Activated CD4-positive, alpha-beta T cell treated with anti-CD3 and anti-CD28 coated beads, Interleukin-2, amount 10 ng/mL, durations not matched to agents 7 days and 5 days (primary cell): Measurements from ENCODE around the gene LAMA3. TPM values are rescaled to one million over a fixed set of nuclear protein-coding genes. Genes with fewer than 3 reads are reported as not detected.
"Not testable (repeated sequence)": the region's sequence is repeated elsewhere in the genome, so short reads cannot be mapped to it uniquely, and the experiment has no call there.

ENCODE experiments used
- CTCF ChIA-PET: fragments of 350-600 bp; sonication (Branson Sonifier 250); formaldehyde crosslinking; loops from one replicate; lab custom pipeline; 2021; ENCODE audit warnings: antibody characterized with exemption; lab: Charles Lee
- POLR2A ChIA-PET: fragments of 350-600 bp; sonication (Branson Sonifier 250); formaldehyde crosslinking; loops from one replicate; lab custom pipeline; 2021; ENCODE audit warnings: antibody characterized with exemption; lab: Charles Lee
- DNase-seq: peaks from one replicate; pipeline ENCODE4 v3.0.0-alpha.2; 2020
- H3K27ac Mint-ChIP-seq: one replicate; pipeline ENCODE4 v1.8.0; 2021; ENCODE audit warnings: mild to moderate bottlenecking, moderate library complexity, mixed read lengths
- H3K27me3 Mint-ChIP-seq: one replicate; pipeline ENCODE4 v1.8.0; 2021; ENCODE audit warnings: mixed read lengths
- H3K36me3 Mint-ChIP-seq: one replicate; pipeline ENCODE4 v1.8.0; 2021; ENCODE audit warnings: low read depth, mixed read lengths
- H3K4me1 Mint-ChIP-seq: one replicate; pipeline ENCODE4 v1.8.0; 2021; ENCODE audit warnings: mixed read lengths
- H3K4me3 Mint-ChIP-seq: one replicate; pipeline ENCODE4 v1.8.0; 2021; ENCODE audit warnings: mild to moderate bottlenecking, moderate library complexity, mixed read lengths
- H3K9me3 Mint-ChIP-seq: one replicate; pipeline ENCODE4 v1.8.0; 2021; ENCODE audit warnings: mixed read lengths
- total RNA-seq, 2 experiments: library from RNA; stranded (reverse); gene quantifications; one replicate each; pipeline ENCODE4 v1.2.3, GENCODE V29; 2021

Gene LAMA3
- total RNA-seq, 2 experiments from 2014 or later = 0.20 to 0.54 TPM

GRCh38 chr18:23714576-23714975, 25.3 kb downstream of the LAMA3 start:
- Mint-ChIP-seq H3K9me3 (peaks cover 4% of the 10 kb centered on the region), H3K4me3 (no peak overlapping the region), H3K4me1 (peaks cover 19% of the 10 kb centered on the region), H3K27ac (no peak overlapping the region), H3K36me3 (peaks cover 4% of the 10 kb centered on the region), H3K27me3 (peaks cover 13% of the 10 kb centered on the region)
- ChIA-PET CTCF (interaction anchor here (1.1 to 1.2 kb wide), 2 partner anchors 12 to 93 kb away, joined by 3 read pairs; no protein-coding TSS in a partner anchor), POLR2A (no interaction called here)
- no peak for DNase-seq

GRCh38 chr18:23716079-23716478, 26.8 kb downstream of the LAMA3 start:
- H3K36me3 Mint-ChIP-seq, POLR2A ChIA-PET, CTCF ChIA-PET, H3K4me3 Mint-ChIP-seq, H3K9me3 Mint-ChIP-seq, H3K27ac Mint-ChIP-seq, DNase-seq: not testable (repeated sequence)
- H3K4me1 Mint-ChIP-seq = peaks cover 19% of the 10 kb centered on the region
- H3K27me3 Mint-ChIP-seq = peaks cover 17% of the 10 kb centered on the region

GRCh38 chr18:23716516-23716915, 27.3 kb downstream of the LAMA3 start:
- Mint-ChIP-seq H3K4me1 (peaks cover 19% of the 10 kb centered on the region), H3K27ac (no peak overlapping the region), H3K27me3 (peaks cover 20% of the 10 kb centered on the region), H3K4me3 (no peak overlapping the region), H3K36me3 (peaks cover 4% of the 10 kb centered on the region), H3K9me3 (peaks cover 4% of the 10 kb centered on the region)
- POLR2A ChIA-PET = no interaction called here
- CTCF ChIA-PET = no interaction called here
- no peak for DNase-seq

GRCh38 chr18:23716966-23717365, 27.7 kb downstream of the LAMA3 start:
- no peak for DNase-seq
- Mint-ChIP-seq H3K27me3 (peaks cover 25% of the 10 kb centered on the region), H3K27ac (no peak overlapping the region), H3K36me3 (peaks cover 4% of the 10 kb centered on the region), H3K9me3 (peaks cover 4% of the 10 kb centered on the region), H3K4me3 (no peak overlapping the region), H3K4me1 (peaks cover 16% of the 10 kb centered on the region)
- CTCF ChIA-PET = no interaction called here
- POLR2A ChIA-PET = no interaction called here

GRCh38 chr18:23718243-23718720, 29.0 kb downstream of the LAMA3 start:
- ChIA-PET CTCF (no interaction called here), POLR2A (no interaction called here)
- Mint-ChIP-seq H3K27ac (no peak overlapping the region), H3K9me3 (peaks cover 2% of the 10 kb centered on the region), H3K27me3 (peaks cover 37% of the 10 kb centered on the region), H3K4me1 (peaks cover 3% of the 10 kb centered on the region), H3K4me3 (no peak overlapping the region), H3K36me3 (peaks cover 2% of the 10 kb centered on the region)
- no peak for DNase-seq

- ChIA-PET CTCF (interaction anchor here (0.6 kb wide), 1 partner anchor 45 kb away, joined by 3 read pairs; no protein-coding TSS in a partner anchor), POLR2A (no interaction called here)
- H3K36me3 Mint-ChIP-seq = no peaks in the 10 kb centered on the region
- no peak for DNase-seq
- no peaks in the 10 kb centered on the region for H3K9me3 Mint-ChIP-seq
- H3K4me1 Mint-ChIP-seq = no peaks in the 10 kb centered on the region
- H3K4me3 Mint-ChIP-seq = no peak overlapping the region
- no peak overlapping the region for H3K27ac Mint-ChIP-seq
- H3K27me3 Mint-ChIP-seq = peaks cover 40% of the 10 kb centered on the region
These were observed 29.5 kb downstream of the LAMA3 start for GRCh38 chr18:23718731-23719130.

- POLR2A ChIA-PET = no interaction called here
- no peak for DNase-seq
- no peaks in the 10 kb centered on the region for H3K36me3 Mint-ChIP-seq
- H3K9me3 Mint-ChIP-seq = no peaks in the 10 kb centered on the region
- H3K4me1 Mint-ChIP-seq = no peaks in the 10 kb centered on the region
- peaks cover 43% of the 10 kb centered on the region for H3K27me3 Mint-ChIP-seq
- H3K27ac Mint-ChIP-seq = no peak overlapping the region
- no peak overlapping the region for H3K4me3 Mint-ChIP-seq
- CTCF ChIA-PET = interaction anchor here (0.6 to 1.6 kb wide), 3 partner anchors 12 to 164 kb away, joined by 3 to 7 read pairs (median 5); no protein-coding TSS in a partner anchor
These were observed 30.5 kb downstream of the LAMA3 start for GRCh38 chr18:23719634-23720201.

GRCh38 chr18:23721696-23722480, 32.6 kb downstream of the LAMA3 start:
- H3K27ac Mint-ChIP-seq = no peak overlapping the region
- POLR2A ChIA-PET = no interaction called here
- no peaks in the 10 kb centered on the region for H3K36me3 Mint-ChIP-seq
- peaks cover 38% of the 10 kb centered on the region for H3K27me3 Mint-ChIP-seq
- CTCF ChIA-PET = interaction anchor here (1.4 kb wide), 1 partner anchor 94 kb away, joined by 3 read pairs; no protein-coding TSS in a partner anchor
- H3K4me3 Mint-ChIP-seq = no peak overlapping the region
- H3K4me1 Mint-ChIP-seq = no peaks in the 10 kb centered on the region
- DNase-seq = no peak
- H3K9me3 Mint-ChIP-seq = no peaks in the 10 kb centered on the region

GRCh38 chr18:23722646-23723045, 33.4 kb downstream of the LAMA3 start:
- Mint-ChIP-seq H3K4me1 (no peaks in the 10 kb centered on the region), H3K4me3 (no peak overlapping the region), H3K9me3 (no peaks in the 10 kb centered on the region), H3K36me3 (no peaks in the 10 kb centered on the region), H3K27me3 (peaks cover 38% of the 10 kb centered on the region), H3K27ac (no peak overlapping the region)
- DNase-seq = no peak
- ChIA-PET POLR2A (no interaction called here), CTCF (interaction anchor here (1.3 kb wide), 1 partner anchor 14 kb away, joined by 5 read pairs; no protein-coding TSS in a partner anchor)

GRCh38 chr18:23723121-23723520, 33.9 kb downstream of the LAMA3 start:
- peaks cover 36% of the 10 kb centered on the region for H3K27me3 Mint-ChIP-seq

GRCh38 chr18:23724681-23725080, 35.4 kb downstream of the LAMA3 start:
- H3K4me1 Mint-ChIP-seq = no peaks in the 10 kb centered on the region
- ChIA-PET POLR2A (no interaction called here), CTCF (interaction anchor here (1.0 kb wide), 1 partner anchor 67 kb away, joined by 3 read pairs; no protein-coding TSS in a partner anchor)
- DNase-seq = no peak
- H3K4me3 Mint-ChIP-seq = no peak overlapping the region
- H3K9me3 Mint-ChIP-seq = no peaks in the 10 kb centered on the region
- no peak overlapping the region for H3K27ac Mint-ChIP-seq
- H3K27me3 Mint-ChIP-seq = peaks cover 34% of the 10 kb centered on the region
- H3K36me3 Mint-ChIP-seq = no peaks in the 10 kb centered on the region

More at GRCh38 chr18:23723121-23723520, 33.9 kb downstream of the LAMA3 start:
- DNase-seq = no peak
- Mint-ChIP-seq H3K9me3 (no peaks in the 10 kb centered on the region), H3K36me3 (no peaks in the 10 kb centered on the region), H3K27ac (no peak overlapping the region), H3K4me3 (no peak overlapping the region), H3K4me1 (no peaks in the 10 kb centered on the region)
- POLR2A ChIA-PET = interaction anchor here (0.7 kb wide), 1 partner anchor 143 kb away, joined by 3 read pairs; no protein-coding TSS in a partner anchor
- CTCF ChIA-PET = interaction anchor here (0.6 to 1.3 kb wide), 2 partner anchors 14 to 552 kb away, joined by 4 to 5 read pairs; no protein-coding TSS in a partner anchor

- Mint-ChIP-seq H3K36me3 (no peaks in the 10 kb centered on the region), H3K4me1 (no peaks in the 10 kb centered on the region), H3K27me3 (peaks cover 36% of the 10 kb centered on the region), H3K27ac (no peak overlapping the region), H3K9me3 (no peaks in the 10 kb centered on the region), H3K4me3 (no peak overlapping the region)
- POLR2A ChIA-PET = no interaction called here
- CTCF ChIA-PET = interaction anchor here (1.1 kb wide), 1 partner anchor 13 kb away, joined by 3 read pairs; no protein-coding TSS in a partner anchor
- no peak for DNase-seq
These were observed 36.1 kb downstream of the LAMA3 start for GRCh38 chr18:23725351-23725750.
